Measurements from ENCODE around the gene MUC20. TPM values are rescaled to one million over a fixed set of nuclear protein-coding genes. Genes with fewer than 3 reads are reported as not detected.
"Not testable (repeated sequence)": the region's sequence is repeated elsewhere in the genome, so short reads cannot be mapped to it uniquely, and the experiment has no call there.

MUC20 gene
- total and polyA plus RNA-seq, 4 donors = 2.9 to 17.8 (median 11.1) TPM

DNA sequence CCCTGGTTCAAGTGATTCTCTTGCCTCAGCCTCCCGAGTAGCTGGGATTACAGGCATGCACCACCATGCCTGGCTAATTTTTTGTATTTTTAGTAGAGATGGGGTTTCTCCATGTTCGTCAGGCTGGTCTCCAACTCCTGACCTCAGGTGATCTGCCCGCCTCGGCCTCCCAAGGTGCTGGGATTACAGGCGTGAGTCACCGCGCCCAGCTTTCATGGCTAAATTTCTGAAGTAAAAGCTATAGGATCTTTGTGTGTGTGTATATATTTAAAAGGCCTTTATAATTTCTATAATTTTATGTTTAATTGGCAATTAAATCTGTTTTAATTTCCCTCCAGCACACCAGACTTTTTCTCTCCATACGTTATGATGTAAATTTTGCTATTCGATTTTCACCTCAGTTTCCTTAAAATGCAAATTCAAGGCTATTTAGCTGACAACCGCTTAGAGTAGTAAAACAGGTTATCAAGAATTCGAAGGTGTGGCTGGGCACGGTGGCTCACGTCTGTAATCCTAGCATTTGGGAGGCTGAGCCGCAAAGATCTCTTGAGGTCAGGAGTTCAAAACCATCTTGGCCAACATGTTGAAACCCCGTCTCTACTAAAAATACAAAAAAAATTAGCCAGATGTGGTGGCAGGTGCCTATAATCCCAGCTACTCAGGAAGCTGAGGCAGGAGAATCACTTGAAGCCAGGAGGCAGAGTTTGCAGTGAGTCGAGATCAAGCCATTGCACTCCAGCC lies 1.1 kb upstream of the MUC20 start:
- not testable (repeated sequence) for H3K27me3 ChIP-seq (ENCODE audit: control insufficient read depth in 1 of 2, insufficient read depth in 2 of 2, low read length in 1 of 2); H3K36me3 ChIP-seq (ENCODE audit: control insufficient read depth in 1 of 2, insufficient read depth in 2 of 2, low read length in 1 of 2); H3K4me3 ChIP-seq (ENCODE audit: low read length in 2 of 2); H3K27ac ChIP-seq (ENCODE audit: low read depth in 1 of 2, low read length in 2 of 2); H3K4me1 ChIP-seq (ENCODE audit: control insufficient read depth in 1 of 2, insufficient read depth in 2 of 2, low read length in 2 of 2); ATAC-seq (ENCODE audit: low FRiP score); H3K9me3 ChIP-seq (ENCODE audit: control insufficient read depth, low read length)
- intact Hi-C loops (cut with DNase I) = loop anchor here (5.0 to 10.0 kb wide), 2 partner anchors 102 to 105 kb away; no protein-coding TSS in a partner anchor
- 91 to 92% methylated on average over 16 of the region's 16 CpGs for WGBS, 2 donors
- peak; percentile 29 to 53 for DNase-seq

DNA sequence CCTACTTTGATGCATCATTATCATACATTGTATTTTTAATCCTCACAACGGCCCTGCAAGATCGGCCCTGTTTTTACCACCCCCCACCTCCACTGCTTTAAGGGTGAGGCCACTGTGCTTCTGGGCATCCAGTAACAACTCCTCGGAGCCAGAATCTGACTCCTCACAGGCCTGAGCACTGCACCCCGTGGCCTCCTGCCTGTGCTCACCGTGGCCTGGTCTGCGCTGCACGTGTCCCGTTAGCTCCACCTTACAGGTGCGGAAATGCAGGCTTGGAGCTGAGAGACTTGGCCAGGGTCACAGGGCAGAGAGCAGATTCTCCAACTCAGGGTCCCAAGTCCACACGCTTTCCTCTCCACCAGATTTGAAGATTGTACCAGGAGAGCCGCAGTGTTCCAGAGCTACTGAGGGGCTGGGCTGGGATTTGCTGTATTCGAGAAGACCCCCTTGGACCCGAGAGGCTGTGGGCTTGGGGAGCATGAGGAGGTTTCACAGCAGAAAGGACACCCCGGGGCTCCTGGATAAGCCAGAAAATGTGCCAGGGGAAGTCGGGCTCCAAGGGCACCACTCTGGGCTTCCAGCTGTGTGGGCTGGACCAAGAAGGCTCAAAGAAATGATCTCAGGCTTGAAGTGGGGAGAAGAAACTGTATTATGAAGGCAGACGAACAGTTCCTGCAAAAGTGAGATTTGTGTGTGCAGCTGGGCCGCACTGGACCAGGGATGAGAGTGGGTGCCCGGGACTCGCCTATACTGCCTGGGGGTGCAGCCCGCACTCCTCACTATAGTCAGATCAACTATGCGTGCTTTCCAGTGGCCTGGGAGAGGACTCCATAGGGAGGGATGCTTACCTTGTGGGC lies 1.6 kb downstream of the MUC20 start:
- 84 to 86% methylated on average over 14 to 18 of the region's 21 CpGs for WGBS, 2 donors
- intact Hi-C loops (cut with DNase I) = loop anchor here (5.0 to 10.0 kb wide), 2 partner anchors 105 to 108 kb away; no protein-coding TSS in a partner anchor
- H3K36me3 ChIP-seq (ENCODE audit: control insufficient read depth in 1 of 2, insufficient read depth in 2 of 2, low read length in 1 of 2); H3K27me3 ChIP-seq (ENCODE audit: control insufficient read depth in 1 of 2, insufficient read depth in 2 of 2, low read length in 1 of 2); H3K4me1 ChIP-seq (ENCODE audit: control insufficient read depth in 1 of 2, insufficient read depth in 2 of 2, low read length in 2 of 2); H3K4me3 ChIP-seq (ENCODE audit: low read length in 2 of 2); H3K9me3 ChIP-seq (ENCODE audit: control insufficient read depth, low read length); H3K27ac ChIP-seq (ENCODE audit: low read depth in 1 of 2, low read length in 2 of 2): not testable (repeated sequence)
- peak in 1 of 2 donors; percentile 11 for DNase-seq
- peak; percentile 55 for ATAC-seq (ENCODE audit: low FRiP score)

DNA sequence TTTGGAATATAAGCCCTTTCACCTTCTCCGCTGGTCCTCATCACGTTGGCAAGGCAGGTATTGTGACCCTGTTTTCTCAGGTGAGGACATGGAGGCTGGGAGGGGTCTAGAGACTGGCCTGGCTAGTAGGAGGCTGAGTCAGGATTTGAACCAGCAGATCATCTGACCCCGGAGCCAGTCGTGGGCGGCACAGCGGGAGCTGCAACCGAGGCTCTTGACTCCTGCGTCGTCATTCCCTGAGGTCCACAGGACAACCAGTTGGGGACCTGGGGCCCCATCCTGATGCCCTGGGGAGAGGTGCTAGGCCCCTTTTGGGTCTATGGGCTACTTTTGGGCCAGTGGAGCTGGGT lies 2.2 kb downstream of the MUC20 start:
- H3K4me1 ChIP-seq (ENCODE audit: control insufficient read depth in 1 of 2, insufficient read depth in 2 of 2, low read length in 2 of 2); H3K9me3 ChIP-seq (ENCODE audit: control insufficient read depth, low read length); H3K36me3 ChIP-seq (ENCODE audit: control insufficient read depth in 1 of 2, insufficient read depth in 2 of 2, low read length in 1 of 2); H3K4me3 ChIP-seq (ENCODE audit: low read length in 2 of 2); H3K27me3 ChIP-seq (ENCODE audit: control insufficient read depth in 1 of 2, insufficient read depth in 2 of 2, low read length in 1 of 2); H3K27ac ChIP-seq (ENCODE audit: low read depth in 1 of 2, low read length in 2 of 2); ATAC-seq (ENCODE audit: low FRiP score): not testable (repeated sequence)
- WGBS, 2 donors = 68 to 70% methylated on average over 6 to 7 of the region's 9 CpGs
- peak in 1 of 2 donors; percentile 33 for DNase-seq
- intact Hi-C loops (cut with DNase I) = loop anchor here (5.0 to 10.0 kb wide), 2 partner anchors 106 to 108 kb away; no protein-coding TSS in a partner anchor

DNA sequence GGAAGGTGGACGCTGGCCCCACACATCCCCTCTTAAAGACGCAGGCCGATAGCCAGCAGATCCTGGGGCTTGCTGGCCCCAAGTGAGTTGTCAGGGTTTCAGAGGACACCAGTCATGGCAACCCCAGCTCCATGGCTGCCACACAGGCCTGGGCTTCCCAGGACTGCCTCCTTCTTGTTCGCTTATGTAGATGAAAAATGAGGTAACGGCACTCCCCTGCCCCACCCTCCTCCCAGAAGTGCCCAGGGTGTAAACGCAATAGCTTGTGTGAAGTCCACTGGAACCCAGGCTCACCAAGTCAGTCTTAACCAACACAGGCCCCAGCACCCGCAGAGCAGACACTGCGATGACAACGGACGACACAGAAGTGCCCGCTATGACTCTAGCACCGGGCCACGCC lies 3.6 kb downstream of the MUC20 start:
- not testable (repeated sequence) for ATAC-seq (ENCODE audit: low FRiP score); H3K27me3 ChIP-seq (ENCODE audit: control insufficient read depth in 1 of 2, insufficient read depth in 2 of 2, low read length in 1 of 2); H3K4me1 ChIP-seq (ENCODE audit: control insufficient read depth in 1 of 2, insufficient read depth in 2 of 2, low read length in 2 of 2); DNase-seq; H3K27ac ChIP-seq (ENCODE audit: low read depth in 1 of 2, low read length in 2 of 2); H3K36me3 ChIP-seq (ENCODE audit: control insufficient read depth in 1 of 2, insufficient read depth in 2 of 2, low read length in 1 of 2); H3K9me3 ChIP-seq (ENCODE audit: control insufficient read depth, low read length); H3K4me3 ChIP-seq (ENCODE audit: low read length in 2 of 2)
- intact Hi-C loops (cut with DNase I) = loop anchor here (5.0 to 10.0 kb wide), 2 partner anchors 107 to 110 kb away; no protein-coding TSS in a partner anchor
- WGBS, 2 donors = no CpG with 5 or more reads among the region's 13 CpGs

DNA sequence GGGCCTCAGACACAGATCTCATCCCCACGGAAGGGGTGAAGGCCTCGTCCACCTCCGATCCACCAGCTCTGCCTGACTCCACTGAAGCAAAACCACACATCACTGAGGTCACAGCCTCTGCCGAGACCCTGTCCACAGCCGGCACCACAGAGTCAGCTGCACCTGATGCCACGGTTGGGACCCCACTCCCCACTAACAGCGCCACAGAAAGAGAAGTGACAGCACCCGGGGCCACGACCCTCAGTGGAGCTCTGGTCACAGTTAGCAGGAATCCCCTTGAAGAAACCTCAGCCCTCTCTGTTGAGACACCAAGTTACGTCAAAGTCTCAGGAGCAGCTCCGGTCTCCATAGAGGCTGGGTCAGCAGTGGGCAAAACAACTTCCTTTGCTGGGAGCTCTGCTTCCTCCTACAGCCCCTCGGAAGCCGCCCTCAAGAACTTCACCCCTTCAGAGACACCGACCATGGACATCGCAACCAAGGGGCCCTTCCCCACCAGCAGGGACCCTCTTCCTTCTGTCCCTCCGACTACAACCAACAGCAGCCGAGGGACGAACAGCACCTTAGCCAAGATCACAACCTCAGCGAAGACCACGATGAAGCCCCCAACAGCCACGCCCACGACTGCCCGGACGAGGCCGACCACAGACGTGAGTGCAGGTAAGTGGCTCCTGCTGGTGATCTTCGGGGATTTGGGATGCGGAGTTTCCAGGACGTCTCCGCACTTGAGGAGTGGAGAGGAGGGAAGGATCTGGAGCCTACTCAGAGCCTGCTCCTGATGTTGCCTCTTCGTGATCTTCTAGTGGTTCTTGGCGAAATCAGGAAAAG lies 5.3 kb downstream of the MUC20 start:
- not testable (repeated sequence) for H3K36me3 ChIP-seq (ENCODE audit: control insufficient read depth in 1 of 2, insufficient read depth in 2 of 2, low read length in 1 of 2); H3K9me3 ChIP-seq (ENCODE audit: control insufficient read depth, low read length); H3K4me3 ChIP-seq (ENCODE audit: low read length in 2 of 2); H3K4me1 ChIP-seq (ENCODE audit: control insufficient read depth in 1 of 2, insufficient read depth in 2 of 2, low read length in 2 of 2); ATAC-seq (ENCODE audit: low FRiP score); H3K27me3 ChIP-seq (ENCODE audit: control insufficient read depth in 1 of 2, insufficient read depth in 2 of 2, low read length in 1 of 2); H3K27ac ChIP-seq (ENCODE audit: low read depth in 1 of 2, low read length in 2 of 2)
- intact Hi-C loops (cut with DNase I) = loop anchor here in 1 of 2 donors (10.0 kb wide), 1 partner anchor 111 kb away; no protein-coding TSS in a partner anchor
- DNase-seq = peak; percentile 46 to 73
- 87 to 90% methylated on average over 28 to 32 of the region's 32 CpGs for WGBS, 2 donors

DNA sequence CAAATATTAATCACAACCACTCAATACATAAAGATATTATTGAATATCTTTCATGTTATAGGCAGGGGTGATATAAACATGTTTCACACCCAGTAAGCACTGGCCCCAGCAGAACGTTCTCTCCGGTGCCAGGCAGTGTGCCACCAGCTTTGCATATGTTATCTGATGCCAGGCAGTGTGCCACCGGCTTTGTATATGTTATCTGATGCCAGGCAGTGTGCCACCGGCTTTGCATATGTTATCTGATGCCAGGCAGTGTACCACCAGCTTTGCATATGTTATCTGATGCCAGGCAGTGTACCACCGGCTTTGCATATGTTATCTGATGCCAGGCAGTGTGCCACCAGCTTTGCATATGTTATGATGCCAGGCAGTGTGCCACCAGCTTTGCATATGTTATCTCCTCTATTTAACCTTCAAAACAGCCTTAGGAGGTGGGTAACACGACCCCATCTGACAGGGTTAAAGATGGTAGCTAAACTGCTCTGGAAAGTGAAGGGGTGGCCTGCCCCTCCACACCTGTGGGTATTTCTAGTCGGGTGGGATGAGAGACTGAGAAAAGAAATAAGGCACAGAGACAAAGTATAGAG lies 6.9 kb downstream of the MUC20 start:
- WGBS, 2 donors = 23 to 24% methylated on average over 7 of the region's 7 CpGs
- Histone ChIP-seq H3K4me1 (ENCODE audit: control insufficient read depth in 1 of 2, insufficient read depth in 2 of 2, low read length in 2 of 2) (no peaks in the 10 kb centered on the region), H3K36me3 (ENCODE audit: control insufficient read depth in 1 of 2, insufficient read depth in 2 of 2, low read length in 1 of 2) (no peaks in the 10 kb centered on the region), H3K9me3 (ENCODE audit: control insufficient read depth, low read length) (no peaks in the 10 kb centered on the region), H3K4me3 (ENCODE audit: low read length in 2 of 2) (no peak overlapping the region), H3K27ac (ENCODE audit: low read depth in 1 of 2, low read length in 2 of 2) (no peak overlapping the region), H3K27me3 (ENCODE audit: control insufficient read depth in 1 of 2, insufficient read depth in 2 of 2, low read length in 1 of 2) (no peaks in the 10 kb centered on the region)
- ATAC-seq (ENCODE audit: low FRiP score) (no peak), DNase-seq (peak; percentile 33 to 59)
- intact Hi-C loops (cut with DNase I) = loop anchor here in 1 of 2 donors (10.0 kb wide), 1 partner anchor 113 kb away; no protein-coding TSS in a partner anchor

DNA sequence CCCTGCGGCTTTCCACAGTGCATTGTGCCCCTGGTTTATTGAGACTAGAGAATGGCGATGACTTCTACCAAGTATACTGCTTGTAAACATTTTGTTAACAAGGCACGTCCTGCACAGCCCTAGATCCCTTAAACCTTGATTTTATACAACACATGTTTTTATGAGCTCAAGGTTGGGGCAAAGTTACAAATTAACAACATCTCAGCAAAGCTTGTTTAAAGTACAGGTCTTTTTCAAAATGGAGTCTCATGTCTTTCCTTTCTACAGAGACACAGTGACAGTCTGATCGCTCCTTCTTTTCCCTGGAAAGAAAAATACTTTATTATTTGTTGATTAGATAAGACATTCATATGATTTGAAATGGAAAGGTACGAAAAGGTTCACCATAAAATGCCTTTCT lies 8.0 kb downstream of the MUC20 start:
- DNase-seq; H3K4me1 ChIP-seq (ENCODE audit: control insufficient read depth in 1 of 2, insufficient read depth in 2 of 2, low read length in 2 of 2); H3K4me3 ChIP-seq (ENCODE audit: low read length in 2 of 2); H3K9me3 ChIP-seq (ENCODE audit: control insufficient read depth, low read length); ATAC-seq (ENCODE audit: low FRiP score); H3K27ac ChIP-seq (ENCODE audit: low read depth in 1 of 2, low read length in 2 of 2); H3K27me3 ChIP-seq (ENCODE audit: control insufficient read depth in 1 of 2, insufficient read depth in 2 of 2, low read length in 1 of 2); H3K36me3 ChIP-seq (ENCODE audit: control insufficient read depth in 1 of 2, insufficient read depth in 2 of 2, low read length in 1 of 2): not testable (repeated sequence)
- intact Hi-C loops (cut with DNase I) = loop anchor here in 1 of 2 donors (10.0 kb wide), 1 partner anchor 114 kb away; no protein-coding TSS in a partner anchor
- WGBS, 2 donors = 91 to 97% methylated on average over 3 to 4 of the region's 5 CpGs

Measured in aorta (tissue), 5 donors.